Panc1 (cell line): ENCODE results near the gene ZNF462.

ENCODE experiments used
- CTCF ChIP-seq: fragments of 450-650 bp; IDR thresholded peaks from 2 replicates; pipeline ENCODE4 v1.5.1; 2017; ENCODE audit warnings: mild to moderate bottlenecking
- SIN3A ChIP-seq: IDR thresholded peaks from 2 replicates; pipeline ENCODE4 v1.6.1; 2012; ENCODE audit warnings: low read depth, mild to moderate bottlenecking, low read length, moderate library complexity, borderline replicate concordance; ENCODE audit not compliant: insufficient read depth

GRCh38 chr9:106945727-106946660 is 83.0 kb downstream of the ZNF462 start:
- TF ChIP-seq CTCF (no peak), SIN3A (no peak)
